PC-9 (cell line): ENCODE data around the gene GNRHR.

Experiments
- EZH2 ChIP-seq: fragments of 200-600 bp; sonication (generic); IDR thresholded peaks from 2 replicates; pipeline ENCODE4 v1.8.0; 2017; ENCODE audit warnings: antibody characterized with exemption, low read depth
- TF ChIP-seq, protein P1 (sequence below): fragments of 200-600 bp; sonication (generic); conservative IDR thresholded peaks from 2 replicates; pipeline ENCODE4 v1.6.1; 2017; ENCODE audit warnings: mixed run types, antibody characterized with exemption, mild to moderate bottlenecking, moderate library complexity

DNA sequence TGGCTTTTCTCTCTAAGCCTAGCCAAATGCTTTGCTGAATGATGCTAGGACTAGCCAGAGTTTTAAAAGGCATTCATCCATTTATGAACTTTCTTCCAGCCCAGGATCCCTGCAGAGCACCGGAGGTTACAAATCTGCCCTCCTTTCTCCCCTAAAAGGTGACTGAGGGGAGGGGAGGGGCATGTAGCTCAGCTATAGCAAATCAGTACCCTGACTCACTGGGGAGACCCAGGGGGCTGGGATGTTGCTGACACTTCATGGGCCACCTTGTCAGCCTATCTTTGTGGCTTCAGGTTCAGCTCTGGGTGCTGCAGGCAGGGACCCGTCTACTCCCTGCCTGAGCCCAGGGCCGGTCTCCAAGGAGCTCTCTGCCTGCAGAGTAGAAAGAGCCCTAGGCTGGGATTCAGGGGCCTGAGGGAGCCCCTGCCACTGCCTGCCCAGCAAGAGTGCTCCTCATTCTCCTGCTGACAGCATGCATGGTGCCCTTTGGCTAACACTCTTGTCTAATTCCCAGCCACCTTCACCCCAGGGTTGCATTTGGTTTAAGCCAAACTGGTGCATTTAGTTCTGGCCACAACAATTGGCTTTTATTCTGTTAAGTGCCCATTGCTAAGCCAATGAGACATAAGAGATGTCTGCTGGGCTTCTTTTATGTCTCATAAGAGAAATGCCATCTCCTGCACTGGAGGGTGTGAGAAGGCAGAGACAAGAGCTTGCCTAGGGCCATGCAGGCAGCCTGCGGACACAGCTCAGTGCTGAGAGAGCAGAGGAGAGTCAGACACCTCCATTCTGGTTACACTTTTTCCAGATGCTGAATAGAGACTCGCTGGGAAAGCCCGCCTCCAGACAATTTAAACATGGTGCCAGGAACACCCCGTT is 41.3 kb downstream of the GNRHR start:
- TF ChIP-seq, protein P1, sequence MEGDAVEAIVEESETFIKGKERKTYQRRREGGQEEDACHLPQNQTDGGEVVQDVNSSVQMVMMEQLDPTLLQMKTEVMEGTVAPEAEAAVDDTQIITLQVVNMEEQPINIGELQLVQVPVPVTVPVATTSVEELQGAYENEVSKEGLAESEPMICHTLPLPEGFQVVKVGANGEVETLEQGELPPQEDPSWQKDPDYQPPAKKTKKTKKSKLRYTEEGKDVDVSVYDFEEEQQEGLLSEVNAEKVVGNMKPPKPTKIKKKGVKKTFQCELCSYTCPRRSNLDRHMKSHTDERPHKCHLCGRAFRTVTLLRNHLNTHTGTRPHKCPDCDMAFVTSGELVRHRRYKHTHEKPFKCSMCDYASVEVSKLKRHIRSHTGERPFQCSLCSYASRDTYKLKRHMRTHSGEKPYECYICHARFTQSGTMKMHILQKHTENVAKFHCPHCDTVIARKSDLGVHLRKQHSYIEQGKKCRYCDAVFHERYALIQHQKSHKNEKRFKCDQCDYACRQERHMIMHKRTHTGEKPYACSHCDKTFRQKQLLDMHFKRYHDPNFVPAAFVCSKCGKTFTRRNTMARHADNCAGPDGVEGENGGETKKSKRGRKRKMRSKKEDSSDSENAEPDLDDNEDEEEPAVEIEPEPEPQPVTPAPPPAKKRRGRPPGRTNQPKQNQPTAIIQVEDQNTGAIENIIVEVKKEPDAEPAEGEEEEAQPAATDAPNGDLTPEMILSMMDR = no peak
- TF ChIP-seq EZH2 = no peak
